ENCODE measurements around the gene CH25H. TPM values are rescaled to one million over a fixed set of nuclear protein-coding genes. Genes with fewer than 3 reads are reported as not detected.

CH25H gene
- polyA plus RNA-seq, 3 donors: 0.09 to 1.2 TPM; not detected in 1

- H3K27ac Mint-ChIP-seq: no peak overlapping the region
- Histone ChIP-seq H3K4me1 (ENCODE audit: control insufficient read depth in 1 of 2, insufficient read depth in 2 of 2, low read length in 2 of 2) (no peaks in the 10 kb centered on the region), H3K27ac (ENCODE audit: low read depth in 1 of 2, low read length in 2 of 2) (no peak overlapping the region), H3K36me3 (replicated peaks in 1 of 2; ENCODE audit: control insufficient read depth in 1 of 2, insufficient read depth in 2 of 2, low read length in 2 of 2) (no peaks in the 10 kb centered on the region), H3K9me3 (replicated peaks in 1 of 2; ENCODE audit: control insufficient read depth in 1 of 2, insufficient read depth in 1 of 2, low read length in 2 of 2) (no peaks in the 10 kb centered on the region), H2AFZ (ENCODE audit: insufficient read depth, low read depth, low read length, poor library complexity, severe bottlenecking) (no peak overlapping the region), H3K27me3 (ENCODE audit: control insufficient read depth in 2 of 2, insufficient read depth in 2 of 2, low read length in 2 of 2) (no peaks in the 10 kb centered on the region), H3K79me2 (ENCODE audit: insufficient read depth, low read length) (no peaks in the 10 kb centered on the region), H3K4me2 (replicated peaks; ENCODE audit: extremely low read depth, low read length, poor library complexity, severe bottlenecking) (no peak overlapping the region), H3K4me3 (replicated peaks in 1 of 3; ENCODE audit: low read depth in 2 of 3, low read length in 3 of 3) (no peak overlapping the region), H4K20me1 (ENCODE audit: insufficient read depth, low read length) (no peaks in the 10 kb centered on the region), H3K9ac (ENCODE audit: insufficient read depth, low read length, poor library complexity, severe bottlenecking) (no peak overlapping the region)
- intact Hi-C loops (cut with micrococcal nuclease): no loop called here
- TF ChIP-seq CTCF (IDR thresholded peaks at IDR 0.05): no peak
- peaks cover 0 to 3% (median 0%) of the 10 kb centered on the region in 3 donors for H3K27me3 Mint-ChIP-seq (ENCODE audit: low read depth in 3 of 3)
- DNase-seq: no peak
- H3K4me3 Mint-ChIP-seq: no peak overlapping the region
- no peaks in the 10 kb centered on the region for H3K9me3 Mint-ChIP-seq
- H3K36me3 Mint-ChIP-seq: no peaks in the 10 kb centered on the region
- H3K4me1 Mint-ChIP-seq: peaks cover 5% of the 10 kb centered on the region
These were observed 34.0 kb downstream of the CH25H start for GRCh38 chr10:89173075-89173474.

DNA sequence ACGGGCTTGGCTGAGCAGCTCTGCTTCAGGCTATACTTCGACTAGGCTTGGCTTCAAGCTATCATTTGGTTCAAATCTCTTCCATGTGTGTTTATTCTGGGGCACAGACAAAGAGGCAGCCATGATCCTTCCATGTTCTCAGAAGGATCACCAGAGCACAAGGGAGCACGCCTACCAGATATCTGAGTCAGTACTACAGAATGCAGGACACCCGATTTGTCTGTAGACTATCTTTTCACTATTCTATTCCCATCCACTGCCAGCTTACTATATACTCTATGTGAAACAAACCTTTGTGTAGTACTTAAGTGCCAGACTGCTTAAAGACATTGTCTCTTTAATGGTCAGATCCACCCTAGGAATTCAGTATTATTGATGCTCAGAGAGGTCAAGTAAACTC, 35.1 kb downstream of the CH25H start:
- H2AFZ ChIP-seq (ENCODE audit: insufficient read depth, low read depth, low read length, poor library complexity, severe bottlenecking): no peak overlapping the region
- WGBS (ENCODE audit: insufficient coverage): 93% methylated on average over 3 of the region's 4 CpGs
- Mint-ChIP-seq H3K4me1 (peaks cover 5% of the 10 kb centered on the region), H3K36me3 (no peaks in the 10 kb centered on the region), H3K4me3 (no peak overlapping the region), H3K27me3 (ENCODE audit: low read depth in 3 of 3) (peaks cover 0 to 3% (median 0%) of the 10 kb centered on the region in 3 donors), H3K9me3 (no peaks in the 10 kb centered on the region), H3K27ac (no peak overlapping the region)
- no peaks in the 10 kb centered on the region for H3K79me2 ChIP-seq (ENCODE audit: insufficient read depth, low read length)
- H3K4me2 ChIP-seq (replicated peaks; ENCODE audit: extremely low read depth, low read length, poor library complexity, severe bottlenecking): no peak overlapping the region
- H3K9ac ChIP-seq (ENCODE audit: insufficient read depth, low read length, poor library complexity, severe bottlenecking): no peak overlapping the region
- H3K4me3 ChIP-seq (replicated peaks in 1 of 3; ENCODE audit: low read depth in 2 of 3, low read length in 3 of 3): no peak overlapping the region
- H4K20me1 ChIP-seq (ENCODE audit: insufficient read depth, low read length): no peaks in the 10 kb centered on the region
- intact Hi-C loops (cut with micrococcal nuclease): no loop called here
- H3K9me3 ChIP-seq (replicated peaks in 1 of 2; ENCODE audit: control insufficient read depth in 1 of 2, insufficient read depth in 1 of 2, low read length in 2 of 2): no peaks in the 10 kb centered on the region
- no peak overlapping the region for H3K27ac ChIP-seq (ENCODE audit: low read depth in 1 of 2, low read length in 2 of 2)
- no peaks in the 10 kb centered on the region for H3K27me3 ChIP-seq (ENCODE audit: control insufficient read depth in 2 of 2, insufficient read depth in 2 of 2, low read length in 2 of 2)
- H3K36me3 ChIP-seq (replicated peaks in 1 of 2; ENCODE audit: control insufficient read depth in 1 of 2, insufficient read depth in 2 of 2, low read length in 2 of 2): no peaks in the 10 kb centered on the region
- H3K4me1 ChIP-seq (ENCODE audit: control insufficient read depth in 1 of 2, insufficient read depth in 2 of 2, low read length in 2 of 2): no peaks in the 10 kb centered on the region
- TF ChIP-seq CTCF (IDR thresholded peaks at IDR 0.05): no peak
- DNase-seq: no peak
